ENCODE data around the gene PRUNE1.

Gene PRUNE1

GRCh38 chr1:151009674-151010345 is 1.6 kb downstream of the PRUNE1 start:
- H3K4me3 ChIP-seq (ENCODE audit: severe bottlenecking): no peak overlapping the region
- no peak for TF ChIP-seq CTCF (IDR thresholded peaks at IDR 0.05; ENCODE audit: poor library complexity, severe bottlenecking)

GRCh38 chr1:151010346-151010726 is 2.1 kb downstream of the PRUNE1 start:
- no peak overlapping the region for H3K27ac ChIP-seq (ENCODE audit: poor library complexity, severe bottlenecking)
- no peak overlapping the region for H3K4me3 ChIP-seq (ENCODE audit: severe bottlenecking)
- no peak for TF ChIP-seq CTCF (IDR thresholded peaks at IDR 0.05; ENCODE audit: poor library complexity, severe bottlenecking)
- no peaks in the 10 kb centered on the region for H3K27me3 ChIP-seq (ENCODE audit: insufficient read depth, poor library complexity, severe bottlenecking)
- ATAC-seq (ENCODE audit: low read depth): no peak
- no peaks in the 10 kb centered on the region; the same call in 1 of the 2 replicates for H3K36me3 ChIP-seq (ENCODE audit: low read depth)
- no peaks in the 10 kb centered on the region for H3K9me3 ChIP-seq (ENCODE audit: severe bottlenecking)
- H3K4me1 ChIP-seq (ENCODE audit: insufficient read depth, poor library complexity, severe bottlenecking): peaks cover 7% of the 10 kb centered on the region
- no peak for DNase-seq (ENCODE audit: low spot score)

More at GRCh38 chr1:151009674-151010345, 1.6 kb downstream of the PRUNE1 start:
- no peak overlapping the region for H3K27ac ChIP-seq (ENCODE audit: poor library complexity, severe bottlenecking)
- ATAC-seq (ENCODE audit: low read depth) (no peak), DNase-seq (ENCODE audit: low spot score) (no peak)
- no peaks in the 10 kb centered on the region for H3K9me3 ChIP-seq (ENCODE audit: severe bottlenecking)
- no peaks in the 10 kb centered on the region for H3K27me3 ChIP-seq (ENCODE audit: insufficient read depth, poor library complexity, severe bottlenecking)
- no peaks in the 10 kb centered on the region; the same call in 1 of the 2 replicates for H3K36me3 ChIP-seq (ENCODE audit: low read depth)
- peaks cover 11% of the 10 kb centered on the region for H3K4me1 ChIP-seq (ENCODE audit: insufficient read depth, poor library complexity, severe bottlenecking)

DNA sequence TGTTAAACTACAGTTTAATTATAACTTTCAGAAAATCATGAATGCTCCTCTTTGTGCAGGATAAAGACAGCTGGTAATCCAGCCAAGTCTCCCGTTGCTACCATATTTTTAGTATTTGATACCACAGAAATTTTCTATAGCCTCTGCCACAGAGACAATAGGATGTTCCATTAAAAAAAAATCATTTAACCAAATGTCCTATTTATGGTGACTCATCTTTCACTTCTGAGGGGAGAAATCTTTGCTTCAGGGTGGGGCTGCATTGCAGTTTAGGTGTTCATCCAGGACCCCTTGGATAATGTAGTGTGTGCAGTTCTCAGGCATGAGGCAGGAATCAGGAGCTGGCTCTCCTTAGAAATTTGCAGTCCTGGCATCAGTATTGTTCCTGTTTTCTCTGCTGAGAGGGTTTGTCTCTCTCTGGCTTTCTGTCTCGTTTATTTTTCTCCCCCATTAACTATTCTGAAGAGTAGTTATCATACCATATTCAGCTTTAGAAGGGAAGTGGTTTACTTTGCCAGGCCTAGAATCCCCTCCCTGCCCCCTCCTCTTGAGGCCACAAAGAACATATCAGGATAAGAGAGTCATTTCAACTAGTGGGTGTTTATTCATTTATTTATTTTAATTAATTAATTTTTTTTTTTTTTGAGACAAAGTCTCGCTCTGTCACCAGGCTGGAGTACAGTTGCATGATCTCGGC is 3.1 kb downstream of the PRUNE1 start:
- peaks cover 7% of the 10 kb centered on the region for H3K4me1 ChIP-seq (ENCODE audit: insufficient read depth, poor library complexity, severe bottlenecking)
- no peak overlapping the region for H3K4me3 ChIP-seq (ENCODE audit: severe bottlenecking)
- H3K27ac ChIP-seq (ENCODE audit: poor library complexity, severe bottlenecking): no peak overlapping the region
- no peaks in the 10 kb centered on the region for H3K27me3 ChIP-seq (ENCODE audit: insufficient read depth, poor library complexity, severe bottlenecking)
- ATAC-seq (ENCODE audit: low read depth): no peak
- H3K36me3 ChIP-seq (ENCODE audit: low read depth): no peaks in the 10 kb centered on the region; the same call in 1 of the 2 replicates
- H3K9me3 ChIP-seq (ENCODE audit: severe bottlenecking): no peaks in the 10 kb centered on the region
- TF ChIP-seq CTCF (IDR thresholded peaks at IDR 0.05; ENCODE audit: poor library complexity, severe bottlenecking): no peak
- no peak for DNase-seq (ENCODE audit: low spot score)

- ATAC-seq (ENCODE audit: low read depth) (no peak), DNase-seq (ENCODE audit: low spot score) (no peak)
- H3K4me1 ChIP-seq (ENCODE audit: insufficient read depth, poor library complexity, severe bottlenecking): peaks cover under 1% of the 10 kb centered on the region
- H3K27me3 ChIP-seq (ENCODE audit: insufficient read depth, poor library complexity, severe bottlenecking): no peaks in the 10 kb centered on the region
- H3K27ac ChIP-seq (ENCODE audit: poor library complexity, severe bottlenecking): no peak overlapping the region
- H3K4me3 ChIP-seq (ENCODE audit: severe bottlenecking): no peak overlapping the region
- peaks cover 2% of the 10 kb centered on the region for H3K36me3 ChIP-seq (ENCODE audit: low read depth)
- no peaks in the 10 kb centered on the region for H3K9me3 ChIP-seq (ENCODE audit: severe bottlenecking)
- no peak for TF ChIP-seq CTCF (IDR thresholded peaks at IDR 0.05; ENCODE audit: poor library complexity, severe bottlenecking)
Measured at GRCh38 chr1:151012684-151013471, 4.6 kb downstream of the PRUNE1 start.
